Measurements from ENCODE around the gene C19orf38. TPM values are rescaled to one million over a fixed set of nuclear protein-coding genes. Genes with fewer than 3 reads are reported as not detected.

C19orf38 gene
- total and polyA plus RNA-seq, 9 of the 15 experiments (the other 6 are each of a cell fraction or from before 2014, with no cell fraction given): 0.14 to 0.18 TPM; not detected in 7

GRCh38 chr19:10805758-10806247, 42.4 kb upstream of the C19orf38 start:
- no peaks in the 10 kb centered on the region for H3K27me3 ChIP-seq (ENCODE audit: control insufficient read depth in 2 of 2, insufficient read depth in 2 of 2, low read length in 2 of 2)
- 85% methylated on average over 5 of the region's 11 CpGs for WGBS (ENCODE audit: insufficient coverage, low coverage, missing lambda C conversion rate)
- H3K27ac ChIP-seq (ENCODE audit: extremely low read depth, low read depth, low read length): no peak overlapping the region
- intact Hi-C loops (cut with micrococcal nuclease) (no loop called here), in situ Hi-C loops (cut with MboI) (no loop called here)
- H3K9me1 ChIP-seq (ENCODE audit: control insufficient read depth, insufficient read depth, low read length): no peaks in the 10 kb centered on the region
- H3K36me3 ChIP-seq (ENCODE audit: control insufficient read depth, insufficient read depth, low read length): peaks cover 65% of the 10 kb centered on the region
- POLR2A ChIA-PET: interaction anchor here (0.6 to 2.4 kb wide), 5 partner anchors 10 to 88 kb away, joined by 3 to 7 read pairs (median 3); partner anchors contain the start of gene DNM2
- BruUV-seq (replicated peaks): no TSS peak
- H3K9ac ChIP-seq (ENCODE audit: insufficient read depth in 1 of 2, low read depth in 2 of 2, low read length in 2 of 2): no peak overlapping the region
- FAIRE-seq (no peak), ATAC-seq (no peak), DNase-seq (ENCODE audit: extremely low read depth in 1 of 4, low spot score in 3 of 4) (no peak)
- H3K79me2 ChIP-seq (ENCODE audit: control insufficient read depth, insufficient read depth, low read length): no peaks in the 10 kb centered on the region
- H3K4me3 ChIP-seq: no peak overlapping the region
- no peaks in the 10 kb centered on the region for H4K20me1 ChIP-seq (replicated peaks; ENCODE audit: control insufficient read depth, insufficient read depth, low read length)
- H3K4me1 ChIP-seq (replicated peaks in 1 of 2; ENCODE audit: control insufficient read depth in 2 of 2, insufficient read depth in 2 of 2, low read length in 2 of 2): peaks cover 21 to 24% of the 10 kb centered on the region in 2 experiments
- no peaks in the 10 kb centered on the region; the same call in 1 of the 2 replicates for H3K9me3 ChIP-seq (replicated peaks; ENCODE audit: control insufficient read depth, insufficient read depth, low read depth, low read length)
- H3K4me2 ChIP-seq (ENCODE audit: insufficient read depth, low read length): no peak overlapping the region
- H2AFZ ChIP-seq (ENCODE audit: low read depth, low read length): no peak overlapping the region
- CTCF ChIA-PET (ENCODE audit: low intra/inter-chr PET ratio): no interaction called here
- TF ChIP-seq FOXP1 (CRISPR knock-in tag; IDR thresholded peaks at IDR 0.05): no peak

- Histone ChIP-seq H3K9ac (ENCODE audit: insufficient read depth in 1 of 2, low read depth in 2 of 2, low read length in 2 of 2) (peak overlapping the region in 1 of 2 experiments; percentile 86; a peak in 2 of 4 replicates), H3K4me3 (no peak overlapping the region), H3K27ac (ENCODE audit: extremely low read depth, low read depth, low read length) (peak overlapping the region; percentile 4; the same call in 2 of the 3 replicates), H3K27me3 (ENCODE audit: control insufficient read depth in 2 of 2, insufficient read depth in 2 of 2, low read length in 2 of 2) (no peaks in the 10 kb centered on the region), H3K9me1 (ENCODE audit: control insufficient read depth, insufficient read depth, low read length) (no peaks in the 10 kb centered on the region), H3K4me2 (ENCODE audit: insufficient read depth, low read length) (peak overlapping the region; percentile 38; the same call in 1 of the 2 replicates), H3K79me2 (ENCODE audit: control insufficient read depth, insufficient read depth, low read length) (peaks cover 8% of the 10 kb centered on the region; the same call in 2 of the 3 replicates), H4K20me1 (replicated peaks; ENCODE audit: control insufficient read depth, insufficient read depth, low read length) (no peaks in the 10 kb centered on the region), H2AFZ (ENCODE audit: low read depth, low read length) (no peak overlapping the region), H3K36me3 (ENCODE audit: control insufficient read depth, insufficient read depth, low read length) (peaks cover 70% of the 10 kb centered on the region), H3K4me1 (replicated peaks in 1 of 2; ENCODE audit: control insufficient read depth in 2 of 2, insufficient read depth in 2 of 2, low read length in 2 of 2) (peaks cover 48 to 53% of the 10 kb centered on the region in 2 experiments), H3K9me3 (replicated peaks; ENCODE audit: control insufficient read depth, insufficient read depth, low read depth, low read length) (no peaks in the 10 kb centered on the region; the same call in 1 of the 2 replicates)
- FAIRE-seq (no peak), ATAC-seq (peak; percentile 51), DNase-seq (ENCODE audit: extremely low read depth in 1 of 4, low spot score in 3 of 4) (peak; percentile 43 to 71 (median 66))
- intact Hi-C loops (cut with micrococcal nuclease) (loop anchor here (2.0 kb wide), 1 partner anchor 90 kb away; the partner anchor contains the start of gene DNM2), in situ Hi-C loops (cut with MboI) (no loop called here)
- POLR2A ChIA-PET: interaction anchor here (0.6 to 1.5 kb wide), 6 partner anchors 13 to 72 kb away, joined by 3 to 4 read pairs (median 4); partner anchors contain the start of gene TMED1
- CTCF ChIA-PET (ENCODE audit: low intra/inter-chr PET ratio): no interaction called here
- WGBS (ENCODE audit: insufficient coverage, low coverage, missing lambda C conversion rate): 33% methylated on average over 10 of the region's 10 CpGs
- TSS peak; percentile 7 for BruUV-seq (replicated peaks)
- peak; percentile 99 for TF ChIP-seq ZBTB17 (CRISPR knock-in tag; IDR thresholded peaks at IDR 0.05)
- 0 out of 2 replicates have a peak, but pooled peaks have one; percentile 20 for TF ChIP-seq ATF3 (IDR thresholded peaks at IDR 0.05)
- TF ChIP-seq ATF3 (CRISPR knock-in tag; conservative IDR thresholded peaks at IDR 0.05): no peak
- no peak for TF ChIP-seq KDM2B (CRISPR knock-in tag; IDR thresholded peaks at IDR 0.05)
- no peak for TF ChIP-seq PBX2 (CRISPR knock-in tag; IDR thresholded peaks at IDR 0.05; ENCODE audit: low read depth)
- peak; percentile 24; the same call in 1 of the 2 replicates for TF ChIP-seq PBX2 (tag; conservative IDR thresholded peaks at IDR 0.05; ENCODE audit: low read depth)
- no peak for TF ChIP-seq ASH1L (IDR thresholded peaks at IDR 0.05; ENCODE audit: borderline replicate concordance, low read depth, partially characterized antibody)
- no peak for TF ChIP-seq PCBP1 (IDR thresholded peaks at IDR 0.05; ENCODE audit: low read depth, low read length, poor library complexity, severe bottlenecking)
- TF ChIP-seq ZNF23 (CRISPR knock-in tag; IDR thresholded peaks at IDR 0.05): peak; percentile 98
These were observed 39.1 kb upstream of the C19orf38 start for GRCh38 chr19:10808937-10809649.

Measured in K562 (cell line).